IMR-90 (cell line): ENCODE results near the gene ZDHHC14. TPM values are rescaled to one million over a fixed set of nuclear protein-coding genes. Genes with fewer than 3 reads are reported as not detected.

Source experiments
- ATAC-seq: fragments of 200-7000 bp; cut with Tn5 transposase; 2 replicates; pipeline ENCODE4 v1.9.1; 2020; ENCODE audit warnings: low read depth, mild to moderate bottlenecking, moderate library complexity
- BruUV-seq: library from RNA; stranded (reverse); fragments of 400-500 nt; replicated peaks from 2 replicates; lab custom pipeline; 2021; lab: Mats Ljungman, UMichigan
- CTCF ChIA-PET: fragments of 300-600 bp; formaldehyde crosslinking; extraction: SDS; loops from one replicate; lab custom pipeline; 2021; ENCODE audit warnings: antibody characterized with exemption; lab: Yijun Ruan, JAX
- POLR2A ChIA-PET: fragments of 300-600 bp; sonication (Branson Sonifier 250); formaldehyde crosslinking; loops from one replicate; lab custom pipeline; 2022; ENCODE audit warnings: antibody characterized with exemption; ENCODE audit not compliant: unreplicated experiment; lab: Charles Lee
- DNase-seq: peaks from one replicate; pipeline ENCODE4 v3.0.0; 2013
- H2AFZ ChIP-seq: replicated peaks from 2 replicates; pipeline ENCODE3; 2013; ENCODE audit warnings: low read length, mild to moderate bottlenecking; ENCODE audit not compliant: poor library complexity
- H2AK5ac ChIP-seq: 2 replicates; pipeline ENCODE4 v1.6.1; 2013; ENCODE audit warnings: low read depth, low read length, inconsistent platforms
- H2AK9ac ChIP-seq: replicated peaks from 2 replicates; pipeline ENCODE3; 2013; ENCODE audit warnings: mild to moderate bottlenecking, low read depth, low read length, moderate library complexity; ENCODE audit not compliant: poor library complexity
- H2BK120ac ChIP-seq: 2 replicates; pipeline ENCODE4 v1.6.1; 2013; ENCODE audit warnings: low read depth, low read length, inconsistent platforms
- H2BK15ac ChIP-seq: 3 replicates; pipeline ENCODE4 v1.6.1; 2013; ENCODE audit warnings: low read depth, low read length, inconsistent platforms
- H2BK20ac ChIP-seq: 2 replicates; pipeline ENCODE4 v1.6.1; 2013; ENCODE audit warnings: low read depth, mild to moderate bottlenecking, inconsistent platforms, low read length, moderate library complexity
- H2BK5ac ChIP-seq: 2 replicates; pipeline ENCODE4 v1.6.1; 2013; ENCODE audit warnings: mild to moderate bottlenecking, low read depth, low read length, inconsistent platforms; ENCODE audit not compliant: poor library complexity, severe bottlenecking
- H3K14ac ChIP-seq: replicated peaks from 2 replicates; pipeline ENCODE4 v1.6.1; 2013; ENCODE audit warnings: low read depth, low read length, inconsistent platforms
- H3K18ac ChIP-seq: 2 replicates; pipeline ENCODE4 v1.6.1; 2013; ENCODE audit warnings: low read depth, low read length, control low read depth
- H3K23ac ChIP-seq: 2 replicates; pipeline ENCODE4 v1.6.1; 2013; ENCODE audit warnings: low read depth, low read length, inconsistent platforms
- H3K27ac ChIP-seq: 2 replicates; pipeline ENCODE4 v1.5.1; 2013; ENCODE audit warnings: mild to moderate bottlenecking, control low read depth, low read length; ENCODE audit not compliant: insufficient read depth
- H3K27me3 ChIP-seq: 2 replicates; pipeline ENCODE4 v1.6.1; 2013; ENCODE audit warnings: low read length; ENCODE audit not compliant: control insufficient read depth, insufficient read depth
- H3K36me3 ChIP-seq: 2 replicates; pipeline ENCODE4 v1.6.1; 2013; ENCODE audit warnings: low read length, mixed read lengths; ENCODE audit not compliant: control insufficient read depth, insufficient read depth
- H3K4ac ChIP-seq: 2 replicates; pipeline ENCODE4 v1.6.1; 2013; ENCODE audit warnings: low read depth, low read length, inconsistent platforms
- H3K4me1 ChIP-seq: 2 replicates; pipeline ENCODE4 v1.6.1; 2013; ENCODE audit warnings: low read length, mixed read lengths; ENCODE audit not compliant: control insufficient read depth, insufficient read depth
- H3K4me2 ChIP-seq: 2 replicates; pipeline ENCODE4 v1.6.1; 2013; ENCODE audit warnings: low read depth, mild to moderate bottlenecking, control low read depth, low read length, moderate library complexity
- H3K4me3 ChIP-seq: 2 replicates; pipeline ENCODE4 v1.5.1; 2013; ENCODE audit warnings: low read depth, mild to moderate bottlenecking, control low read depth, low read length, moderate library complexity; ENCODE audit not compliant: insufficient read depth
- H3K56ac ChIP-seq: 2 replicates; pipeline ENCODE4 v1.6.1; 2013; ENCODE audit warnings: low read length, inconsistent platforms; ENCODE audit not compliant: insufficient read depth; ENCODE audit errors: extremely low read depth
- H3K79me1 ChIP-seq, 2 experiments: 2 replicates each; pipeline ENCODE4 v1.6.1; 2013; ENCODE audit warnings: low read length in 2 of 2, inconsistent platforms in 1 of 2, low read depth in 1 of 2
- H3K9ac ChIP-seq: 2 replicates; pipeline ENCODE4 v1.6.1; 2013; ENCODE audit warnings: low read depth, low read length, control low read depth
- H3K9me1 ChIP-seq: 2 replicates; pipeline ENCODE4 v1.6.1; 2013; ENCODE audit warnings: low read length, inconsistent platforms; ENCODE audit not compliant: insufficient read depth
- H3K9me3 ChIP-seq: 2 replicates; pipeline ENCODE4 v1.6.1; 2013; ENCODE audit warnings: low read length; ENCODE audit not compliant: control insufficient read depth, insufficient read depth
- H4K20me1 ChIP-seq: 2 replicates; pipeline ENCODE4 v1.6.1; 2013; ENCODE audit warnings: low read length, inconsistent platforms; ENCODE audit not compliant: insufficient read depth
- H4K5ac ChIP-seq: 2 replicates; pipeline ENCODE4 v1.6.1; 2013; ENCODE audit warnings: mild to moderate bottlenecking, low read depth, low read length, control low read depth
- H4K8ac ChIP-seq, 2 experiments: 2 replicates each; pipeline ENCODE4 v1.6.1; 2013; ENCODE audit warnings: low read depth in 2 of 2, low read length in 2 of 2, control low read depth in 1 of 2, inconsistent platforms in 1 of 2
- H4K91ac ChIP-seq: 2 replicates; pipeline ENCODE4 v1.6.1; 2013; ENCODE audit warnings: low read depth, low read length, inconsistent platforms; ENCODE audit not compliant: insufficient read depth
- BHLHE40 ChIP-seq: fragments of 150-350 bp; IDR thresholded peaks from 2 replicates; pipeline ENCODE4 v1.6.1; 2016; ENCODE audit warnings: mild to moderate bottlenecking, low read depth, low read length
- CEBPB ChIP-seq: IDR thresholded peaks from 2 replicates; pipeline ENCODE4 v1.6.1; 2012; ENCODE audit warnings: low read depth, low read length, improper control_type of control experiment
- CHD1 ChIP-seq: IDR thresholded peaks from 2 replicates; pipeline ENCODE4 v1.6.1; 2012; ENCODE audit warnings: low read depth, low read length, improper control_type of control experiment
- CTCF ChIP-seq: conservative IDR thresholded peaks from 2 replicates; pipeline ENCODE4 v1.5.1; 2012; ENCODE audit warnings: mild to moderate bottlenecking, low read depth, low read length, improper control_type of control experiment
- ELK1 ChIP-seq: fragments of 150-350 bp; IDR thresholded peaks from 2 replicates; pipeline ENCODE4 v1.6.1; 2016; ENCODE audit warnings: low read depth, mild to moderate bottlenecking, low read length, moderate library complexity, borderline replicate concordance
- MAFK ChIP-seq: IDR thresholded peaks from 2 replicates; pipeline ENCODE4 v1.6.1; 2012; ENCODE audit warnings: low read depth, low read length, improper control_type of control experiment
- MAZ ChIP-seq: IDR thresholded peaks from 2 replicates; pipeline ENCODE4 v1.6.1; 2012; ENCODE audit warnings: low read depth, mild to moderate bottlenecking, low read length, improper control_type of control experiment, moderate library complexity, borderline replicate concordance
- MXI1 ChIP-seq: IDR thresholded peaks from 2 replicates; pipeline ENCODE4 v1.6.1; 2012; ENCODE audit warnings: low read depth, mild to moderate bottlenecking, low read length, moderate library complexity, borderline replicate concordance
- NFE2L2 ChIP-seq: fragments of 150-350 bp; IDR thresholded peaks from 2 replicates; pipeline ENCODE4 v1.6.1; 2016; ENCODE audit warnings: low read depth, mild to moderate bottlenecking, low read length
- POLR2A ChIP-seq: IDR thresholded peaks from 2 replicates; pipeline ENCODE4 v1.6.1; 2012; ENCODE audit warnings: mild to moderate bottlenecking, low read depth, low read length
- RAD21 ChIP-seq: IDR thresholded peaks from 2 replicates; pipeline ENCODE4 v1.6.1; 2012; ENCODE audit warnings: low read length, improper control_type of control experiment
- RCOR1 ChIP-seq: IDR thresholded peaks from 2 replicates; pipeline ENCODE4 v1.6.1; 2012; ENCODE audit warnings: mild to moderate bottlenecking, low read length, improper control_type of control experiment; ENCODE audit not compliant: insufficient replicate concordance
- RFX5 ChIP-seq: IDR thresholded peaks from 2 replicates; pipeline ENCODE4 v1.8.0; 2012; ENCODE audit warnings: low read depth, mild to moderate bottlenecking, low read length, moderate library complexity
- SMC3 ChIP-seq: fragments of 150-350 bp; IDR thresholded peaks from 2 replicates; pipeline ENCODE4 v1.6.1; 2016; ENCODE audit warnings: low read depth, mild to moderate bottlenecking, antibody characterized with exemption, low read length, moderate library complexity
- USF2 ChIP-seq: fragments of 150-350 bp; IDR thresholded peaks from 2 replicates; pipeline ENCODE4 v1.6.1; 2017; ENCODE audit warnings: mild to moderate bottlenecking, antibody characterized with exemption, low read length, low read depth
- WGBS, 2 experiments: methylation state at CpG; one replicate each; pipeline versions ENCODE4 v1.1.5 to v1.1.7; 2013; ENCODE audit warnings: missing lambda C conversion rate in 2 of 2; ENCODE audit not compliant: insufficient read length in 1 of 2; ENCODE audit errors: extremely low coverage in 2 of 2; 5-methylcytosine and 5-hydroxymethylcytosine counted together
- dilution Hi-C: fragments of 300-500 bp; cut with HindIII; formaldehyde crosslinking; loops from one replicate; pipeline ENCODE4 v1.14.3; 2018; ENCODE audit warnings: low sequenced_read_pairs; ENCODE audit not compliant: unreplicated experiment
- in situ Hi-C: fragments of 300-500 bp; cut with MboI; formaldehyde crosslinking; loops from 3 replicates; pipeline ENCODE4 v1.14.3; 2019; ENCODE audit warnings: low sequenced_read_pairs, inconsistent platforms, mixed read lengths
- intact Hi-C: fragments of 100-400 bp; cut with micrococcal nuclease; formaldehyde crosslinking; loops from 2 replicates; pipeline ENCODE4 v1.10.0; 2022
- polyA plus RNA-seq, 3 experiments: library from polyadenylated mRNA; depleted of rRNA; stranded (reverse); fragments of >200 nt; gene quantifications; 2 replicates each; pipeline ENCODE4 v1.2.3, GENCODE V29; 2012; ENCODE audit warnings: low replicate concordance in 1 of 3
- total RNA-seq: library from RNA; depleted of rRNA; stranded (reverse); fragments of >200 nt; gene quantifications from 2 replicates; pipeline ENCODE4 v1.2.3, GENCODE V29; 2012

The ZDHHC14 gene
- total and polyA plus RNA-seq, 2 of the 4 experiments (the other 2 are of a cell fraction) = 0.90 to 2.0 TPM

DNA sequence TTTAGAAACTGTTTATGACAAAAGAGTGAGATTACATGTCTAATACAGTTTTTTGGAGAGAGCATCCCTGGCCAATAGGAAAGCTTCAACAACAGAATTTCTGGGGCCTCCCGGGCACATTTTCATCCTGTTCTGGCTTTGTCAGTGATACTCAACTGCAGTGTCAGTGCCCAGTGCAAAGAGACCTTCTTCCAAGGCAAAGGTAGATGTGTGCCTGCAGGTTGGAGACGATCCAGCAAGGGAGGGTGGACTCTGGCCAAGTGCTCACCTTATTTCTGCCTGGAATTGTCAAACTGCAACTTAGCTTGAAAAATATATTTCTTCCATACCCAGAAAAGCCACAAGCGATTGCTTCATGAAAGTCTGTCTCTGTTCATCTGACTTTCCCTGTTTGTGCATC is 230.4 kb downstream of the ZDHHC14 start:
- no peak overlapping the region for H2BK20ac ChIP-seq
- H3K18ac ChIP-seq = no peak overlapping the region
- ATAC-seq = no peak
- H3K4me2 ChIP-seq = no peak overlapping the region
- no peaks in the 10 kb centered on the region for H3K27me3 ChIP-seq
- peaks cover 6% of the 10 kb centered on the region; the same call in 1 of the 2 replicates for H3K9me1 ChIP-seq
- H4K20me1 ChIP-seq = no peaks in the 10 kb centered on the region
- no peaks in the 10 kb centered on the region for H3K36me3 ChIP-seq
- H2BK5ac ChIP-seq = no peak overlapping the region
- no peak overlapping the region for H2AK9ac ChIP-seq
- no peaks in the 10 kb centered on the region for H3K9me3 ChIP-seq
- no peak overlapping the region for H3K23ac ChIP-seq
- ChIA-PET POLR2A (no interaction called here), CTCF (no interaction called here)
- no peak for DNase-seq
- 0 out of 2 replicates have a peak overlapping the region, but pooled peaks have one; percentile 28 for H2BK120ac ChIP-seq
- H3K4me1 ChIP-seq = peaks cover 22% of the 10 kb centered on the region
- no peak overlapping the region for H3K9ac ChIP-seq
- H3K4ac ChIP-seq = peak overlapping the region; percentile 30
- no peak overlapping the region for H3K56ac ChIP-seq
- H3K14ac ChIP-seq = no peak overlapping the region
- 0 out of 4 replicates have a peak overlapping the region, but pooled peaks of 1 of the 2 experiments have one; percentile 50 for H4K8ac ChIP-seq
- H2AFZ ChIP-seq = no peak overlapping the region
- peak overlapping the region; percentile 77 for H4K91ac ChIP-seq
- WGBS, 2 experiments = no CpG with 5 or more reads among the region's 3 CpGs
- H3K27ac ChIP-seq = no peak overlapping the region
- no peak overlapping the region for H2AK5ac ChIP-seq
- dilution Hi-C loops (no loop called here), intact Hi-C loops (loop anchor here (5.0 kb wide), 2 partner anchors 229 to 289 kb away; partner anchors contain the start of genes TMEM242 and ZDHHC14), in situ Hi-C loops (no loop called here)
- peak overlapping the region; percentile 37; the same call in 1 of the 3 replicates for H2BK15ac ChIP-seq
- H4K5ac ChIP-seq = no peak overlapping the region
- no peaks in the 10 kb centered on the region for H3K79me1 ChIP-seq
- TF ChIP-seq RCOR1 = no peak
- TF ChIP-seq RFX5 = no peak
- TF ChIP-seq CHD1 = no peak
- TF ChIP-seq NFE2L2 = no peak
- TF ChIP-seq MAFK = no peak
- TF ChIP-seq MXI1 = no peak
- TF ChIP-seq POLR2A = no peak
- no peak for TF ChIP-seq MAZ
- TF ChIP-seq ELK1 = no peak
- TF ChIP-seq SMC3 = no peak
- no peak for TF ChIP-seq RAD21
- no peak for TF ChIP-seq USF2
- no peak for TF ChIP-seq CEBPB
- no peak for TF ChIP-seq BHLHE40
- no peak for TF ChIP-seq CTCF
- no peak overlapping the region for H3K4me3 ChIP-seq
- no TSS peak for BruUV-seq
